K562 (cell line): ENCODE results near the gene GBF1. TPM values are rescaled to one million over a fixed set of nuclear protein-coding genes. Genes with fewer than 3 reads are reported as not detected.

ENCODE experiments used
- ARID3A ChIP-seq: IDR thresholded peaks from 2 replicates; pipeline ENCODE4 v1.6.1; 2012; ENCODE audit warnings: low read depth, low read length, improper control_type of control experiment, borderline replicate concordance
- CBFA2T2 ChIP-seq: fragments of 450-650 bp; conservative IDR thresholded peaks from 2 replicates; pipeline ENCODE4 v1.6.1; 2017; ENCODE audit warnings: mild to moderate bottlenecking
- CTBP1 ChIP-seq: fragments of 450-650 bp; IDR thresholded peaks from 2 replicates; pipeline ENCODE4 v1.6.1; 2016; ENCODE audit warnings: borderline replicate concordance
- HMGN3 ChIP-seq: IDR thresholded peaks from 2 replicates; pipeline ENCODE4 v1.6.1; 2011; ENCODE audit warnings: borderline replicate concordance, low read depth, mild to moderate bottlenecking, mixed read lengths, low read length; ENCODE audit not compliant: insufficient read length; ENCODE audit errors: extremely low read depth
- PCBP2 ChIP-seq: fragments of 200-400 bp; formaldehyde crosslinking; IDR thresholded peaks from 2 replicates; pipeline ENCODE4 v1.6.1; 2018; ENCODE audit warnings: low read length, low read depth, mild to moderate bottlenecking, moderate library complexity; ENCODE audit not compliant: poor library complexity, severe bottlenecking
- PHB ChIP-seq: fragments of 250-450 bp; sonication (Bioruptor Pico); IDR thresholded peaks from 2 replicates; pipeline ENCODE4 v1.5.0; 2021
- PHF21A ChIP-seq: fragments of 450-650 bp; IDR thresholded peaks from 2 replicates; pipeline ENCODE4 v1.6.1; 2017; ENCODE audit warnings: low read depth, borderline replicate concordance
- PYGO2 ChIP-seq: fragments of 450-650 bp; IDR thresholded peaks from 2 replicates; pipeline ENCODE4 v1.6.1; 2016; ENCODE audit warnings: mild to moderate bottlenecking, missing genetic modification characterization, moderate library complexity, missing compliant biosample characterization
- RBM15 ChIP-seq: fragments of 200-400 bp; formaldehyde crosslinking; IDR thresholded peaks from 2 replicates; pipeline ENCODE4 v1.6.1; 2018; ENCODE audit warnings: mild to moderate bottlenecking, low read length, moderate library complexity; ENCODE audit not compliant: insufficient read depth
- RFX7 ChIP-seq: fragments of 250-450 bp; sonication (Bioruptor Pico); IDR thresholded peaks from 2 replicates; pipeline ENCODE4 v1.5.1; 2021; ENCODE audit warnings: mild to moderate bottlenecking
- SMARCA4 ChIP-seq: fragments of 450-650 bp; IDR thresholded peaks from 2 replicates; pipeline ENCODE4 v1.6.1; 2016
- SNAPC5 ChIP-seq: fragments of 250-450 bp; sonication (Bioruptor Pico); IDR thresholded peaks from 2 replicates; pipeline ENCODE4 v1.8.0; 2021; ENCODE audit warnings: moderate library complexity, mild to moderate bottlenecking, inconsistent platforms
- SP1 ChIP-seq: sonication (generic); formaldehyde crosslinking; IDR thresholded peaks from 2 replicates; pipeline ENCODE4 v1.8.1; 2022; ENCODE audit warnings: mild to moderate bottlenecking, missing genetic modification reagents
- STAT6 ChIP-seq: sonication (generic); formaldehyde crosslinking; IDR thresholded peaks from 2 replicates; pipeline ENCODE4 v1.8.1; 2023; ENCODE audit warnings: mild to moderate bottlenecking, missing genetic modification reagents
- THAP12 ChIP-seq: fragments of 250-450 bp; sonication (Bioruptor Pico); IDR thresholded peaks from 2 replicates; pipeline ENCODE4 v1.9.0; 2021; ENCODE audit warnings: mild to moderate bottlenecking, inconsistent platforms
- TRIM24 ChIP-seq, 2 experiments: fragments of 450-650 bp; IDR thresholded peaks; 2 replicates each; pipeline ENCODE4 v1.6.1; 2016
- ZFP30 ChIP-seq: fragments of 250-450 bp; sonication (Bioruptor Pico); IDR thresholded peaks from 2 replicates; pipeline ENCODE4 v1.8.0; 2022; ENCODE audit warnings: moderate library complexity, mild to moderate bottlenecking, inconsistent platforms, borderline replicate concordance
- ZNF12 ChIP-seq: sonication (generic); formaldehyde crosslinking; IDR thresholded peaks from 2 replicates; pipeline ENCODE4 v1.4.0; 2020; ENCODE audit warnings: mild to moderate bottlenecking, missing genetic modification reagents
- ZNF23 ChIP-seq: fragments of 250-450 bp; sonication (Bioruptor Pico); IDR thresholded peaks from 2 replicates; pipeline ENCODE4 v1.4.0; 2020; ENCODE audit warnings: mild to moderate bottlenecking
- ZNF280B ChIP-seq: fragments of 250-450 bp; sonication (Bioruptor Pico); IDR thresholded peaks from 2 replicates; pipeline ENCODE4 v1.5.1; 2021; ENCODE audit warnings: mild to moderate bottlenecking
- polyA plus RNA-seq, 8 experiments: library from polyadenylated mRNA; depleted of rRNA in 4 of 8; stranded (reverse) in 5 of 8; unstranded in 3 of 8; fragments of >200 nt; fragmentation: Nextera tagmentation in 2 of 8; fragmentation: Illumina TruSeq in 1 of 8; extraction: Ambion mirVana in 2 of 8; extraction: Trizol in 1 of 8; gene quantifications; 2 replicates each; pipeline versions ENCODE4 v1.2.1 to v1.2.3, GENCODE V29; 2011 to 2014; ENCODE audit warnings: inconsistent platforms in 1 of 8, missing spikeins in 1 of 8
- total RNA-seq, 7 experiments: library from RNA; depleted of rRNA in 6 of 7; stranded (reverse); fragments of >200 nt in 6 of 7; fragmentation: Illumina TruSeq in 2 of 7; extraction: Trizol in 2 of 7; gene quantifications; 2 replicates each; pipeline versions ENCODE4 v1.2.1 to v1.2.3, GENCODE V29; 2011 to 2021; ENCODE audit warnings: low replicate concordance in 1 of 7

The GBF1 gene
- total and polyA plus RNA-seq, 9 of the 15 experiments (the other 6 are each of a cell fraction or from before 2014, with no cell fraction given) = 0.69 to 28.0 (median 10.3) TPM

- no peak for TF ChIP-seq RBM15
- TF ChIP-seq SNAPC5 = no peak
- no peak for TF ChIP-seq PCBP2
- no peak for TF ChIP-seq THAP12 (CRISPR knock-in tag)
- TF ChIP-seq CTBP1 = peak; percentile 95
- TF ChIP-seq SMARCA4 = no peak
- TF ChIP-seq STAT6 (CRISPR knock-in tag) = no peak
- no peak for TF ChIP-seq RFX7
- TF ChIP-seq ARID3A = no peak
- no peak for TF ChIP-seq TRIM24 (IDR thresholded peaks at IDR 0.05)
- TF ChIP-seq ZNF12 (CRISPR knock-in tag) = peak; percentile 74
- TF ChIP-seq PHF21A = no peak
- no peak for TF ChIP-seq ZNF23 (CRISPR knock-in tag)
- no peak for TF ChIP-seq CBFA2T2
- TF ChIP-seq SP1 (CRISPR knock-in tag) = peak; percentile 75; the same call in 1 of the 2 replicates
- no peak for TF ChIP-seq ZFP30 (CRISPR knock-in tag)
- no peak for TF ChIP-seq ZNF280B (CRISPR knock-in tag)
- no peak for TF ChIP-seq PHB (CRISPR knock-in tag)
- TF ChIP-seq HMGN3 = peak; percentile 23
- no peak for TF ChIP-seq PYGO2 (tag)
These were observed 154.1 kb downstream of the GBF1 start (continued) for GRCh38 chr10:102399217-102400021.
